ENCODE results near the gene CTSD. TPM values are rescaled to one million over a fixed set of nuclear protein-coding genes. Genes with fewer than 3 reads are reported as not detected.

Gene CTSD
- total RNA-seq, 3 donors from 2014 or later, result 244 to 694 (median 667) TPM

GRCh38 chr11:1738380-1738779, 25.3 kb downstream of the CTSD start:
- DNase-seq (ENCODE audit: low spot score in 2 of 2), result peak in 1 of 2 donors; percentile 27
- intact Hi-C loops (cut with DNase I; ENCODE audit: low total_unique reads), result no loop called here
- Histone ChIP-seq H3K4me3 (no peak overlapping the region), H3K36me3 (no peaks in the 10 kb centered on the region), H3K27ac (no peak overlapping the region), H3K27me3 (peaks cover 0 to 42% of the 10 kb centered on the region in 2 donors), H3K4me1 (no peaks in the 10 kb centered on the region), H3K9me3 (peaks cover 0 to 10% of the 10 kb centered on the region in 2 donors)
- no peak for TF ChIP-seq CTCF (IDR thresholded peaks at IDR 0.05)
- TF ChIP-seq POLR2AphosphoS5 (IDR thresholded peaks at IDR 0.05), result no peak
- TF ChIP-seq POLR2A (IDR thresholded peaks at IDR 0.05), result no peak

DNA sequence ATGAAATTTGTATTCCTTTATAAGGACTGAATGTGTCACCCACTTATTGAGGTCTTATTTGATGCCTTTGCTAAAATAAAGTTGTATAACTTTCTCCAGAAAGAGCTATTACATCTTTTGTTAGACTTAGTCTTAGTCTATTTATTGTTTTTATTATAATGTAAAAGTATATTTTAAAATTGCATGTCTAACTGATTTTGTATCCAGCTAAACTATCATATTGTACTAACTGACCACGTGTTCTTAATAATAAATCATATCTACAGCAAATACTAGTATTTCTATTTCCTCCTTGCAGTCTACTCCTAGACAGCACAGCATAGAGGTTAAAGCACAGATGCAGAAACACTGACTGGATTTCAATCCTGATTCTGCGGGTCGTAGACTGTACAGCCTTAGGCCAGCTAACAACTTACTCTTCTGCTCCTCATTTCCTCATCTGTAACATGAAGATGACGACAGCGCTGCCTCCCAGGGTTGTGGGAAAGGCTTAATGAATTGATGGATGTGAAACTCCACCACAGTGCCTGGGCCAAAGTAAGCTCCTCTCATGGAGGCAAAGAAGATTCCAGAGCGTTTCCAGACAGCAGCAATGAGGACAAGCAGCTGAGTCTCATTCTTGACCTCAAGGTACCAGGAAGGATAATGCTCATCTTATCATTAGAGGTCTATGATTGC, 26.5 kb downstream of the CTSD start:
- Histone ChIP-seq H3K4me1 (peaks cover 0 to 4% of the 10 kb centered on the region in 2 donors), H3K27me3 (peaks cover 0 to 53% of the 10 kb centered on the region in 2 donors), H3K4me3 (no peak overlapping the region), H3K36me3 (no peaks in the 10 kb centered on the region), H3K27ac (no peak overlapping the region), H3K9me3 (peaks cover 0 to 10% of the 10 kb centered on the region in 2 donors)
- TF ChIP-seq POLR2AphosphoS5 (IDR thresholded peaks at IDR 0.05), result no peak
- no peak for TF ChIP-seq POLR2A (IDR thresholded peaks at IDR 0.05)
- intact Hi-C loops (cut with DNase I; ENCODE audit: low total_unique reads), result no loop called here
- no peak for DNase-seq (ENCODE audit: low spot score in 2 of 2)

DNA sequence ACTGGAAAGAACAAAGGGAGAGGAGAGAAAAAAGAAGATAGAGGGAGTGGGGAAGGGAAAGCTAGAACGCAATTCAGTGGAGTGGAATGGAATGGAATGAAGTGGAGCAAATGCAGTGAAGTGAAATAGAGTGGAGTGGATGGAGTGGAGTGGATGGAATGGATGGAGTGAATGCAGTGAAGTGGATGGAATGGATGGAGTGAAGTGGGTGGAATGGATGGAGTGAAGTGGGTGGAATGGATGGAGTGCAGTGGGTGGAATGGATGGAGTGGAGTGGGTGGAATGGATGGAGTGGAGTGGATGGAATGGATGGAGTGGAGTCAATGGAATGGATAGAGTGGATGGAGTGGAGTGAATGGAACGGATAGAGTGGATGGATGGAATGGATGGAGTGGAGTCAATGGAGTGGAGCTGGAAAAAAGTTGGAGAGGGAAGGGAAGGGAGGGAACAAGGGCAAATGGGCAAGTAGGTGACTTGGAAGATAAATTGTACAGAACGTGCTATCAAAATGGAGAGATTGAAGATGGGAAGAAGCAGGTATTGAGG, 27.2 kb downstream of the CTSD start:
- TF ChIP-seq CTCF (IDR thresholded peaks at IDR 0.05), result no peak
- TF ChIP-seq POLR2A (IDR thresholded peaks at IDR 0.05), result no peak
- TF ChIP-seq POLR2AphosphoS5 (IDR thresholded peaks at IDR 0.05), result no peak
- peaks cover 0 to 10% of the 10 kb centered on the region in 2 donors for H3K9me3 ChIP-seq
- peaks cover 0 to 7% of the 10 kb centered on the region in 2 donors for H3K4me1 ChIP-seq
- H3K27ac ChIP-seq, result no peak overlapping the region
- H3K27me3 ChIP-seq, result peaks cover 0 to 58% of the 10 kb centered on the region in 2 donors
- intact Hi-C loops (cut with DNase I; ENCODE audit: low total_unique reads), result no loop called here
- H3K36me3 ChIP-seq, result no peaks in the 10 kb centered on the region
- DNase-seq (ENCODE audit: low spot score in 2 of 2), result no peak
- no peak overlapping the region for H3K4me3 ChIP-seq

- Histone ChIP-seq H3K27ac (no peak overlapping the region), H3K4me3 (no peak overlapping the region), H3K4me1 (peaks cover 0 to 7% of the 10 kb centered on the region in 2 donors), H3K9me3 (peaks cover 0 to 10% of the 10 kb centered on the region in 2 donors), H3K36me3 (no peaks in the 10 kb centered on the region), H3K27me3 (peaks cover 0 to 68% of the 10 kb centered on the region in 2 donors)
- intact Hi-C loops (cut with DNase I; ENCODE audit: low total_unique reads), result no loop called here
- no peak for TF ChIP-seq CTCF (IDR thresholded peaks at IDR 0.05)
- no peak for TF ChIP-seq POLR2AphosphoS5 (IDR thresholded peaks at IDR 0.05)
- TF ChIP-seq POLR2A (IDR thresholded peaks at IDR 0.05), result no peak
- no peak for DNase-seq (ENCODE audit: low spot score in 2 of 2)
These were observed 28.5 kb downstream of the CTSD start for GRCh38 chr11:1735271-1735670.

GRCh38 chr11:1734641-1735081, 29.1 kb downstream of the CTSD start:
- DNase-seq (ENCODE audit: low spot score in 2 of 2), result no peak
- Histone ChIP-seq H3K36me3 (no peaks in the 10 kb centered on the region), H3K27me3 (peaks cover 0 to 74% of the 10 kb centered on the region in 2 donors), H3K27ac (no peak overlapping the region), H3K9me3 (peaks cover 0 to 10% of the 10 kb centered on the region in 2 donors), H3K4me1 (peaks cover 0 to 7% of the 10 kb centered on the region in 2 donors), H3K4me3 (no peak overlapping the region)
- no peak for TF ChIP-seq CTCF (IDR thresholded peaks at IDR 0.05)
- no peak for TF ChIP-seq POLR2AphosphoS5 (IDR thresholded peaks at IDR 0.05)
- no peak for TF ChIP-seq POLR2A (IDR thresholded peaks at IDR 0.05)
- intact Hi-C loops (cut with DNase I; ENCODE audit: low total_unique reads), result no loop called here

Measured in breast epithelium (tissue), 4 donors.